ENCODE data around the gene TSHZ2.
A peak's percentile ranks its signal among the peaks of the same experiment; 100 is the strongest.
"Not testable (repeated sequence)": the region's sequence is repeated elsewhere in the genome, so short reads cannot be mapped to it uniquely, and the experiment has no call there.

TSHZ2 gene

GRCh38 chr20:53498341-53498740, 526.2 kb downstream of the TSHZ2 start:
- Histone ChIP-seq H3K4me3 (ENCODE audit: extremely low read depth, insufficient read depth, low read length, poor library complexity, severe bottlenecking) (no peak overlapping the region), H3K36me3 (ENCODE audit: control insufficient read depth, insufficient read depth, low read length) (no peaks in the 10 kb centered on the region), H3K9me3 (ENCODE audit: control insufficient read depth, low read length) (peaks cover 3% of the 10 kb centered on the region), H3K4me1 (ENCODE audit: control insufficient read depth, insufficient read depth, low read length, poor library complexity, severe bottlenecking) (no peaks in the 10 kb centered on the region), H3K27ac (ENCODE audit: low read depth, low read length, severe bottlenecking) (no peak overlapping the region)
- 93 to 99% methylated on average over 4 to 5 of the region's 5 CpGs for WGBS, 2 experiments (ENCODE audit: insufficient coverage in 2 of 2)

DNA sequence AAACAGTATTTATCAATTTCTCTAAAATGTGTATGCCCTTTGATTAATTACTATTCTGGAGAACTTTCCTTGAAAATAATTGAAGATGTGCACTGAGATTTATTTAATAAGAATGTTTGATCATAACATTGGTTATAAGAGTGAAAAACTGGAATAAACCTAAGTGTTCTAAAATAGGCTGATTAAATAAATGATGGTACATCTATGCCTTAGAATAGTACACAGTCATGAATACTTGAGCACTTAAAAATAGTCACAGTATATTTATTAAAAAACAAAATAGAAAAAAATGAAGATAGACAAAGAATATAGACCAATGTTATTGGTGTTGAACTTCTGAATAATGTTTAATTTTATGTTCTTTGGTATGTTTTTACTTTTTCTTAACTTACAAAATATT, 528.5 kb downstream of the TSHZ2 start:
- Histone ChIP-seq H3K36me3 (ENCODE audit: control insufficient read depth, insufficient read depth, low read length) (no peaks in the 10 kb centered on the region), H3K27ac (ENCODE audit: low read depth, low read length, severe bottlenecking) (no peak overlapping the region), H3K4me1 (ENCODE audit: control insufficient read depth, insufficient read depth, low read length, poor library complexity, severe bottlenecking) (no peaks in the 10 kb centered on the region), H3K4me3 (ENCODE audit: extremely low read depth, insufficient read depth, low read length, poor library complexity, severe bottlenecking) (no peak overlapping the region), H3K9me3 (ENCODE audit: control insufficient read depth, low read length) (peaks cover 3% of the 10 kb centered on the region)

DNA sequence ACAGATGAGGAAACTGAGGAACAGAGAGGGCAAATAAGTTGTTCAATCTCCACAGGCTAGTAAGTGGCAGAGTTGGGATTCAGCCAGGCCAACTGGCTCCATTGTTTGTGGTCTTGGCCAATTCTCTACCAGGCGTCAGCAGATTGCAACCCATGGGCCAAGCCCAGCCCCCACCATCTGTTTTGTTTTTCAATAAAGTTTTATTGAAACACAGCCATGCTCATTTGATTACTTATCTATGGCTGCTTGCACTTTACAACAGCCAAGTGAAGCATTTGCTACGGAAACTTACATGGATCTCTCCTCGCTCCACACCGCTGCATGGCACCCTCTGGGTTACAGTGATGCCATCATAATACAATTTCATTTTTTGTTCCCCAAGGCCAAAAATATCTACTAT, 530.7 kb downstream of the TSHZ2 start:
- peaks cover 3% of the 10 kb centered on the region for H3K9me3 ChIP-seq (ENCODE audit: control insufficient read depth, low read length)
- no peaks in the 10 kb centered on the region for H3K36me3 ChIP-seq (ENCODE audit: control insufficient read depth, insufficient read depth, low read length)
- no peak overlapping the region for H3K27ac ChIP-seq (ENCODE audit: low read depth, low read length, severe bottlenecking)
- H3K4me1 ChIP-seq (ENCODE audit: control insufficient read depth, insufficient read depth, low read length, poor library complexity, severe bottlenecking), result no peaks in the 10 kb centered on the region
- no peak overlapping the region for H3K4me3 ChIP-seq (ENCODE audit: extremely low read depth, insufficient read depth, low read length, poor library complexity, severe bottlenecking)
- 90% methylated on average over 4 of the region's 4 CpGs; no CpG with 5 or more reads in 1 of the 2 experiments for WGBS, 2 experiments (ENCODE audit: insufficient coverage in 2 of 2)

DNA sequence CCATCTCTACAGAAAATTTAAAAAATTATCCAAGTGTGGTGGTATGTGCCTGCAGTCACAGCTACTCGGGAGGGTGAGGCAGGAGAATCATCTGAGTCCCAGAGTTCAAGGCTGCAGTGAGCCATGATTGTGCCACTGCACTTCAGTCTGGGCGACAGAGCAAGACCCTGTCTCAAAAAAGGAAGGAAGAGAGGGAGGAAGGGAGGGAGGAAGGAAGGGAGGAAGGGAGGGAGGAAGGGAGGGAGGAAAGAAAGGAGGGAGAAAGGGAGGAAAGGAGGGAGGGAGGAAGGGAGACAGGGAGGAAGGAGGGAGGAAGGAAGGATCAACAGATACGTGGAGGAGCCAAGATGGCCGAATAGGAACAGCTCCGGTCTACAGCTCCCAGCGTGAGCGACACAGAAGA, 531.4 kb downstream of the TSHZ2 start:
- H3K9me3 ChIP-seq (ENCODE audit: control insufficient read depth, low read length), result peaks cover 3% of the 10 kb centered on the region
- no peak overlapping the region for H3K27ac ChIP-seq (ENCODE audit: low read depth, low read length, severe bottlenecking)
- H3K36me3 ChIP-seq (ENCODE audit: control insufficient read depth, insufficient read depth, low read length), result no peaks in the 10 kb centered on the region
- 84 to 87% methylated on average over 4 to 6 of the region's 7 CpGs for WGBS, 2 experiments (ENCODE audit: insufficient coverage in 2 of 2)
- H3K4me3 ChIP-seq (ENCODE audit: extremely low read depth, insufficient read depth, low read length, poor library complexity, severe bottlenecking), result peak overlapping the region; percentile 5
- H3K4me1 ChIP-seq (ENCODE audit: control insufficient read depth, insufficient read depth, low read length, poor library complexity, severe bottlenecking), result no peaks in the 10 kb centered on the region

DNA sequence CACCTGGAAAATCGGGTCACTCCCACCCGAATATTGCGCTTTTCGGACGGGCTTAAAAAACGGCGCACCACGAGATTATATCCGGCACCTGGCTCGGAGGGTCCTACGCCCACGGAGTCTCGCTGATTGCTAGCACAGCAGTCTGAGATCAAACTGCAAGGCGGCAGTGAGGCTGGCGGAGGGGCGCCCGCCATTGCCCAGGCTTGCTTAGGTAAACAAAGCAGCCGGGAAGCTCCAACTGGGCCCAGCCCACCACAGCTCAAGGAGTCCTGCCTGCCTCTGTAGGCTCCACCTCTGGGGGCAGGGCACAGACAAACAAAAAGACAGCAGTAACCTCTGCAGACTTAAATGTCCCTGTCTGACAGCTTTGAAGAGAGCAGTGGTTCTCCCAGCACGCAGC, 531.9 kb downstream of the TSHZ2 start:
- not testable (repeated sequence) for H3K4me1 ChIP-seq (ENCODE audit: control insufficient read depth, insufficient read depth, low read length, poor library complexity, severe bottlenecking); H3K36me3 ChIP-seq (ENCODE audit: control insufficient read depth, insufficient read depth, low read length); H3K27ac ChIP-seq (ENCODE audit: low read depth, low read length, severe bottlenecking); H3K4me3 ChIP-seq (ENCODE audit: extremely low read depth, insufficient read depth, low read length, poor library complexity, severe bottlenecking); H3K9me3 ChIP-seq (ENCODE audit: control insufficient read depth, low read length)
- no CpG with 5 or more reads among the region's 19 CpGs for WGBS, 2 experiments (ENCODE audit: insufficient coverage in 2 of 2)

- Histone ChIP-seq H3K27ac (ENCODE audit: low read depth, low read length, severe bottlenecking) (no peak overlapping the region), H3K4me3 (ENCODE audit: extremely low read depth, insufficient read depth, low read length, poor library complexity, severe bottlenecking) (no peak overlapping the region), H3K9me3 (ENCODE audit: control insufficient read depth, low read length) (no peaks in the 10 kb centered on the region), H3K4me1 (ENCODE audit: control insufficient read depth, insufficient read depth, low read length, poor library complexity, severe bottlenecking) (no peaks in the 10 kb centered on the region), H3K36me3 (ENCODE audit: control insufficient read depth, insufficient read depth, low read length) (no peaks in the 10 kb centered on the region)
- 85 to 91% methylated on average over 8 to 9 of the region's 9 CpGs for WGBS, 2 experiments (ENCODE audit: insufficient coverage in 2 of 2)
Observed at GRCh38 chr20:53510262-53510661, 538.1 kb downstream of the TSHZ2 start.

DNA sequence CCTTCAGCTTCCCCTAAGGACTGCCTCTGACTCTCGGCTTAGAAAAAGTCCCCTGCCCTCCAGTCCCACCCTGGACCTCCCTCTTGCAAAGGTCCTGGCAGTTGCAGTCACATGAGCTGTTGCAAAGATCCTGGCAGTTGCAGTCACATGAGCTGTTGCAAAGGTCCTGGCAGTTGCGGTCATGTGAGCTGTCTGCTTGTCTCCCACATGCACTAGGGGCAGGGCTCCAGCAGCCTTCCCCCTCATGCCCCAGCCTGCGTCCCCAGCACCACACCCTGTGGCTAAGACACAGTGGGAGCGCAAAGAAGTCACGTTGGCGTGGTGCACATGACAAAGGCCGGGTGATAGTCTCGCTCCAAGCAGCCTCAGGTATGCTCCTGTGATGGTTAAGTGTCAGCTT, 538.5 kb downstream of the TSHZ2 start:
- Histone ChIP-seq H3K27ac (ENCODE audit: low read depth, low read length, severe bottlenecking) (no peak overlapping the region), H3K4me3 (ENCODE audit: extremely low read depth, insufficient read depth, low read length, poor library complexity, severe bottlenecking) (no peak overlapping the region), H3K36me3 (ENCODE audit: control insufficient read depth, insufficient read depth, low read length) (no peaks in the 10 kb centered on the region), H3K9me3 (ENCODE audit: control insufficient read depth, low read length) (no peaks in the 10 kb centered on the region), H3K4me1 (ENCODE audit: control insufficient read depth, insufficient read depth, low read length, poor library complexity, severe bottlenecking) (no peaks in the 10 kb centered on the region)
- WGBS, 2 experiments (ENCODE audit: insufficient coverage in 2 of 2), result 84 to 92% methylated on average over 8 of the region's 8 CpGs

- Histone ChIP-seq H3K36me3 (ENCODE audit: control insufficient read depth, insufficient read depth, low read length) (no peaks in the 10 kb centered on the region), H3K4me3 (ENCODE audit: extremely low read depth, insufficient read depth, low read length, poor library complexity, severe bottlenecking) (no peak overlapping the region), H3K4me1 (ENCODE audit: control insufficient read depth, insufficient read depth, low read length, poor library complexity, severe bottlenecking) (no peaks in the 10 kb centered on the region), H3K27ac (ENCODE audit: low read depth, low read length, severe bottlenecking) (no peak overlapping the region), H3K9me3 (ENCODE audit: control insufficient read depth, low read length) (no peaks in the 10 kb centered on the region)
- WGBS, 2 experiments (ENCODE audit: insufficient coverage in 2 of 2), result 98% methylated on average over 5 to 6 of the region's 9 CpGs
Observed at GRCh38 chr20:53512076-53512475, 539.9 kb downstream of the TSHZ2 start.

DNA sequence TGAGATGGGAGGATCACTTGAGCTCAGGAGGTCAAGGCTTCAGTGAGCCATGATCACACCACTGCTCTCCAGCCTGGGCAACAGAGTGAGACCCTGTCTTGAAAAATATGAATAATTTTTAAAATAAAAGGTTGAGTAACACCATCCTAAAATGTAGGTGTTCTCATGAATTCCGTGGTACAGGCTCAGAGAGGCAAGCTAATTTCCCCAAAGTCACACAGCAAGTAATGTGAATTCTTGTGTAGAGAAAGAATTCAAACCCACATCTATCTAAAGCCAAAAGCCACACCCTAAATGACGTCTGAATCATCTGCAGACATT, 541.0 kb downstream of the TSHZ2 start:
- WGBS, 2 experiments (ENCODE audit: insufficient coverage in 2 of 2), result no CpG with 5 or more reads among the region's 2 CpGs
- Histone ChIP-seq H3K9me3 (ENCODE audit: control insufficient read depth, low read length) (no peaks in the 10 kb centered on the region), H3K4me3 (ENCODE audit: extremely low read depth, insufficient read depth, low read length, poor library complexity, severe bottlenecking) (no peak overlapping the region), H3K36me3 (ENCODE audit: control insufficient read depth, insufficient read depth, low read length) (no peaks in the 10 kb centered on the region), H3K27ac (ENCODE audit: low read depth, low read length, severe bottlenecking) (no peak overlapping the region), H3K4me1 (ENCODE audit: control insufficient read depth, insufficient read depth, low read length, poor library complexity, severe bottlenecking) (no peaks in the 10 kb centered on the region)

DNA sequence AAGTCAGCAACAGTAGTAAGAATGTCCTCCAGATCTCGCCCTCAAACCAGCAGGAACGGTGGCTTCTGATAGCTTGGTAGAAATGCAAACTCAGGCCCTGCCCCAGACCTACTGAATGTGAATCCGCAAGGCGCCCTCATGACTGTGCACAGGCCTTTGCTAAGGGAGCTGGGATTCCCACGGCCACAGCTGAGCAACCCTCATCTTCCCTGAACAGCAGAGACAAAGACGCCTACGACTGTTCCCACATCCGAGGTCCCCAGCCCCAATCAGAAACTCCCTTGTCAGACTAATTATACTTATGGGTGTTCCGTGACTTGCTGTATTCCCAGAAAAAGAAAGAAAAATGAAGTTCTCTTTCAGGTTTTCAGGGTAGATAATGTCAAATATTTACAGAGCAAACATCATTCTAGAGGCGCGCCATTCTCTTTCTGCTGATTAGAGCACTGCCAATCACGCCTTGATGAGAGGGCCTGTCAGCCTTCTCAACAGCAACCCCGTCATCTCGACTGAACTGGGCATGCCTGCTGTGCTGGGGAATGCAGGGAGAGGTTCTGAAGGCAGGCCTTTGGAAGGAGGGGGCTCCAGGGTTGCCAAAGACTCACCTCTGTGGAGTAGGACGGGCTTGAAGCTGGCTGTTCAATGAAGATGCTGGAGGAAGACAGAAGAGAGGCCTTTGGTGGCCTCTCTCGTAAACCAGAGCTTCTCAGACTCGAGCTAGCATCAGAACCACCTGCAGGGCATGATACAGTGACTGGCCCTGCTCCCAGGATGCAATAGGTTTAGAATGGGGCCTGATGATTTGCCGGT, 541.5 kb downstream of the TSHZ2 start:
- Histone ChIP-seq H3K4me3 (ENCODE audit: extremely low read depth, insufficient read depth, low read length, poor library complexity, severe bottlenecking) (no peak overlapping the region), H3K4me1 (ENCODE audit: control insufficient read depth, insufficient read depth, low read length, poor library complexity, severe bottlenecking) (no peaks in the 10 kb centered on the region), H3K9me3 (ENCODE audit: control insufficient read depth, low read length) (no peaks in the 10 kb centered on the region), H3K36me3 (ENCODE audit: control insufficient read depth, insufficient read depth, low read length) (no peaks in the 10 kb centered on the region), H3K27ac (ENCODE audit: low read depth, low read length, severe bottlenecking) (no peak overlapping the region)
- 87 to 89% methylated on average over 10 to 15 of the region's 18 CpGs for WGBS, 2 experiments (ENCODE audit: insufficient coverage in 2 of 2)

DNA sequence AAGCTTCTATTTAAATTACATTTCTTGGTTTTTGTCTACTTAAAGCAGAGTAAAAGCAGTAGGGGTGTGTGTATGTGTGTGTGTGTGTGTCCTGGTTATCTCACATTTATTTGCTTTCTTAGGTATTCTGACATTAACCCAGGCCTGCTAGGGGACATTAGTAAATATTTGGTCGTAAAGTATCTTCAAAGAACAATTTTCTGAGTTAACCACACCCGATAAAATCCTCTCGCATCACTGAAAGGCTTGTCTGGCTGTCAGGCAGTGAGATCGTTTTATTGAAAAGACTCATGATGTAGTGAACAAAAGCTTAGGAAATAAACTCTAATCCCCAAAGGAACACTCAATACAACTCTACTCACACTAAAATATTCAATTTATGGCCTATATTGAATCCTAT, 543.6 kb downstream of the TSHZ2 start:
- Histone ChIP-seq H3K4me1 (ENCODE audit: control insufficient read depth, insufficient read depth, low read length, poor library complexity, severe bottlenecking) (no peaks in the 10 kb centered on the region), H3K4me3 (ENCODE audit: extremely low read depth, insufficient read depth, low read length, poor library complexity, severe bottlenecking) (no peak overlapping the region), H3K36me3 (ENCODE audit: control insufficient read depth, insufficient read depth, low read length) (no peaks in the 10 kb centered on the region), H3K27ac (ENCODE audit: low read depth, low read length, severe bottlenecking) (no peak overlapping the region), H3K9me3 (ENCODE audit: control insufficient read depth, low read length) (no peaks in the 10 kb centered on the region)
- WGBS, 2 experiments (ENCODE audit: insufficient coverage in 2 of 2), result 94% methylated on average over 2 of the region's 4 CpGs; no CpG with 5 or more reads in 1 of the 2 experiments
